Lung (tissue), 12 donors: ENCODE data around the gene AKR1C8. TPM values are rescaled to one million over a fixed set of nuclear protein-coding genes. Genes with fewer than 3 reads are reported as not detected.
"Not testable (repeated sequence)": the region's sequence is repeated elsewhere in the genome, so short reads cannot be mapped to it uniquely, and the experiment has no call there.

ENCODE experiments used
- ATAC-seq: fragments of 200-7000 bp; cut with Tn5 transposase; one replicate; pipeline ENCODE4 v1.9.1; 2020; ENCODE audit warnings: moderate number of reproducible peaks; ENCODE audit not compliant: insufficient read depth, low FRiP score
- DNase-seq, 3 donors: peaks; one replicate each; pipeline ENCODE4 v3.0.0-alpha.2; 2013 to 2017
- H3K27ac ChIP-seq, 2 donors: one replicate each; pipeline ENCODE4 v1.5.1; 2013; ENCODE audit warnings: mild to moderate bottlenecking in 2 of 2, moderate library complexity in 2 of 2, control low read depth in 1 of 2, inconsistent platforms in 1 of 2, low read depth in 1 of 2, low read length in 1 of 2
- H3K27me3 ChIP-seq, 3 donors: one replicate each; pipeline ENCODE4 v1.5.1; 2013; ENCODE audit warnings: low read length in 2 of 3; ENCODE audit not compliant: control insufficient read depth in 3 of 3, insufficient read depth in 3 of 3
- H3K36me3 ChIP-seq, 4 donors: one replicate each; pipeline ENCODE4 v1.5.1; 2013; ENCODE audit warnings: low read length in 4 of 4, mild to moderate bottlenecking in 1 of 4, moderate library complexity in 1 of 4; ENCODE audit not compliant: control insufficient read depth in 4 of 4, insufficient read depth in 4 of 4
- H3K4me1 ChIP-seq, 5 donors: one replicate each; pipeline ENCODE4 v1.5.1; 2013; ENCODE audit warnings: low read length in 5 of 5, mild to moderate bottlenecking in 2 of 5, moderate library complexity in 1 of 5; ENCODE audit not compliant: control insufficient read depth in 5 of 5, insufficient read depth in 5 of 5
- H3K4me3 ChIP-seq: one replicate; pipeline ENCODE4 v1.5.1; 2013; ENCODE audit warnings: mild to moderate bottlenecking, control low read depth, moderate library complexity
- H3K9ac ChIP-seq, 2 donors: one replicate each; pipeline ENCODE4 v1.5.1; 2013; ENCODE audit warnings: low read length in 2 of 2, control low read depth in 1 of 2; ENCODE audit not compliant: insufficient read depth in 1 of 2
- H3K9me3 ChIP-seq, 4 donors: one replicate each; pipeline ENCODE4 v1.5.1; 2013; ENCODE audit warnings: low read length in 3 of 4, mild to moderate bottlenecking in 1 of 4, moderate library complexity in 1 of 4; ENCODE audit not compliant: control insufficient read depth in 4 of 4, insufficient read depth in 3 of 4
- CTCF ChIP-seq: IDR thresholded peaks from 2 replicates; pipeline ENCODE4 v1.5.1; 2012; ENCODE audit warnings: mild to moderate bottlenecking; ENCODE audit errors: control extremely low read depth, extremely low read depth
- WGBS, 2 donors: extraction: QIAGEN DNeasy Blood & Tissue Kit; methylation state at CpG; one replicate each; pipeline ENCODE4 v1.1.7; 2013; 5-methylcytosine and 5-hydroxymethylcytosine counted together
- polyA plus RNA-seq, 2 donors: library from polyadenylated mRNA; stranded (reverse); fragments of 200-250 nt; gene quantifications; one replicate each; pipeline ENCODE4 v1.2.1, GENCODE V29; 2013
- total RNA-seq, 2 donors: library from RNA; depleted of rRNA in 1 of 2; stranded (reverse); fragments of >200 nt in 1 of 2; gene quantifications; one replicate each; pipeline ENCODE4 v1.2.1, GENCODE V29; 2014 to 2021
- donor health status: control.
- donor health status: control.
- donor health status: Bipolar disorder and iron deficiency.
- donor health status: healthy.
- donor health status: DM: yes; HTN: yes; CAD: no.

Gene AKR1C8
- total and polyA plus RNA-seq, 4 donors = 0.03 to 0.46 (median 0.18) TPM; not detected in 1

GRCh38 chr10:5143137-5143536 lies 41.8 kb downstream of the AKR1C8 start:
- Histone ChIP-seq H3K9ac (no peak overlapping the region), H3K4me3 (no peak overlapping the region), H3K9me3 (peaks cover 0 to 2% (median 0%) of the 10 kb centered on the region in 4 donors), H3K27me3 (no peaks in the 10 kb centered on the region), H3K27ac (no peak overlapping the region), H3K36me3 (no peaks in the 10 kb centered on the region), H3K4me1 (peaks cover 0 to 2% (median 0%) of the 10 kb centered on the region in 5 donors)
- no peak for TF ChIP-seq CTCF
- ATAC-seq (no peak), DNase-seq (no peak)
- WGBS, 2 donors = 81 to 83% methylated on average over 5 of the region's 5 CpGs

- Histone ChIP-seq H3K4me3 (no peak overlapping the region), H3K9me3 (no peaks in the 10 kb centered on the region), H3K9ac (no peak overlapping the region), H3K27me3 (no peaks in the 10 kb centered on the region), H3K36me3 (no peaks in the 10 kb centered on the region), H3K27ac (no peak overlapping the region), H3K4me1 (no peaks in the 10 kb centered on the region)
- WGBS, 2 donors = 65 to 67% methylated on average over 4 of the region's 4 CpGs
- ATAC-seq = no peak
- peak in 2 of 3 donors; percentile 16 to 32 for DNase-seq
- TF ChIP-seq CTCF = no peak
Measured at GRCh38 chr10:5142199-5142598, 42.8 kb downstream of the AKR1C8 start.

GRCh38 chr10:5137699-5138098 lies 47.3 kb downstream of the AKR1C8 start:
- H3K9me3 ChIP-seq, H3K4me3 ChIP-seq, DNase-seq, H3K36me3 ChIP-seq, H3K27me3 ChIP-seq, ATAC-seq, H3K9ac ChIP-seq, H3K27ac ChIP-seq, H3K4me1 ChIP-seq: not testable (repeated sequence)
- WGBS, 2 donors = 41 to 61% methylated on average over 4 of the region's 4 CpGs

DNA sequence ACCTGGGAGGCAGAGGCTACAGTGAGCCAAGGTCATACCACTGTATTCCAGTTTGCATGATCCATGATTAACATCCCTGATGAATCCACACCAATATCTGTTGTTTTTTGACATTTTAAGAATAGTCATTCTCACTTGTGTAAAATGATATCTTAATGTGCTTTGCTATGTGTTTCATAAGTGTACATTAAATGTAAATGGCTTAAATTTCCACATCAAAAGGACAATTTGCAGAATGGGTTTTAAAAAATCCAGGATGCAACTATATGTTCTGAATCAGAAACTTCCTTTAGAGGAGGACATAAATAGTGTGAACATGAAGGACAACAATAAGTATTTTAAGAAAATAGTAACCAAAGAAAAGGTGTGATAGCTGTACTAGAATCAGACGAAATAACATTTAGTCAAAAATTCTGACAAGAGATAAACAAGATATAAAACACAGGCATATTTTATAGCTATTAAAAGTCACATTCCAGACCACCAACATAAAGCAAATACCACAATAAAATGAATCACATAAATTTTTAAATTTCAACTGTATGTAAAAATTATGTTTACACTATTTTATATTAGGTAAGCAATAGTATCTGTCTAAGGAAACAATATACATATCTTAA lies 48.4 kb downstream of the AKR1C8 start:
- H3K4me1 ChIP-seq = no peaks in the 10 kb centered on the region
- H3K9ac ChIP-seq = no peak overlapping the region
- no peak for TF ChIP-seq CTCF
- DNase-seq (no peak), ATAC-seq (no peak)
- no peaks in the 10 kb centered on the region for H3K27me3 ChIP-seq
- no peaks in the 10 kb centered on the region for H3K36me3 ChIP-seq
- peaks cover 0 to 7% (median 3%) of the 10 kb centered on the region in 4 donors for H3K9me3 ChIP-seq
- no peak overlapping the region for H3K27ac ChIP-seq
- H3K4me3 ChIP-seq = no peak overlapping the region
- WGBS, 2 donors = 89 to 91% methylated on average over 1 of the region's 1 CpG
